ENCODE measurements around the gene PAMR1.

Gene PAMR1

DNA sequence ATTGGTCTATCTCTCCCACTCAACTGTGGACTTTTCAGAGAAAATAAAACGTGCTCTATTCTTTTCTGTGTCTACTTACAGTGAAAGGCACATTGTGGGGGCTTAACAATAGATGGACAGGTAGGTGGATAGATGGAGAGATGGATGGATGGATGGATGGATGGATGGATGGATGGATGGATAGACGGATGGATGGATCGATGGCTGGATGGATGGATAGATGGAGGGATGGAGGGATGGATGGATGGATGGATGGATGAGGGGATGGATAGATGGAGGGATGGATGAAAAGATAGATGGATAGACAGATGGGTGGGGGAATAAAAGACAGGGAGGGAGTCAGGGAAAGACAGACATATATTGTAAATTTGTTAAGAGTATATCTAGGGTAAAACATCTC is 91.8 kb downstream of the PAMR1 start:
- FAIRE-seq, result no peak

GRCh38 chr11:35432464-35432863 is 93.0 kb downstream of the PAMR1 start:
- no peak for FAIRE-seq

- no peak for FAIRE-seq
These were observed 98.3 kb downstream of the PAMR1 start for GRCh38 chr11:35427071-35427470.

GRCh38 chr11:35426351-35426750 is 99.1 kb downstream of the PAMR1 start:
- FAIRE-seq, result no peak

- FAIRE-seq, result no peak
These were observed 99.7 kb downstream of the PAMR1 start for GRCh38 chr11:35425603-35426212.

DNA sequence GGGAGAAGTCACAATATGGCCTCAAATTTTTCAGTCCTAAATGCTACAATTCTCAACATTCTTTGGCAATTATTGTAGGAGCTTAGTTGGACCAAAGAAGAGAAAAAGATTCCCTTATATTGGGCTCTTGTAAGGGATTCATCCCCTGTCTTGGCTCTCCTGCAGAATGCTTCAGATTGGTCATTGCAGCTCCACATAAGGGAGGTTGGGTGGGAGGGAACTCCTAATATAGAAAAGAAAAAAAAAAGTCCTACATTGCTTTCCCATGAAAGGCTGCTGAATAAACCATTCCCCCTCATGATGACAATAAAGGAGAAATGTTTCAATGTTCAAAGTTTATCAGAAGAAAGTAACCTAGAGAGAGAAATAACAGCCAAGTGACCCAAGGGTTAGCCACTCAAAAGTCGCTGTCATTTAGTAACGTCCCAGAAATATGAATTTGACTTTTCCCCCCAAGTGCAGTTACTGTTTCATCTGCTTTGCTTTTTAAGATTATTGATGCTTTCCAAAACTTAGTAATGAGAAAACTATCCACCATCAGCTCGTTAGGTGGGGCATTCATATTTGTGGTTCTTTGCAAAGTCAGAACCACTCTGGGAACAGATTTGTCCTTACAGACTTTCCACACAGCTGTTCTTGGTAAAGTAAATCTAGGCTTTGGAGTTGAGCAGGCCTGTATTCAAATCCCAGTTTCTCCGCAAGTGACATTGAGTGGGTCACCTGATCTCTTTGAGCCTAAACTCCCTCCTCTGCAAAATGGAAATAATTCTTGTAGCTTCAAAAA is 101.1 kb downstream of the PAMR1 start:
- no peak for FAIRE-seq

DNA sequence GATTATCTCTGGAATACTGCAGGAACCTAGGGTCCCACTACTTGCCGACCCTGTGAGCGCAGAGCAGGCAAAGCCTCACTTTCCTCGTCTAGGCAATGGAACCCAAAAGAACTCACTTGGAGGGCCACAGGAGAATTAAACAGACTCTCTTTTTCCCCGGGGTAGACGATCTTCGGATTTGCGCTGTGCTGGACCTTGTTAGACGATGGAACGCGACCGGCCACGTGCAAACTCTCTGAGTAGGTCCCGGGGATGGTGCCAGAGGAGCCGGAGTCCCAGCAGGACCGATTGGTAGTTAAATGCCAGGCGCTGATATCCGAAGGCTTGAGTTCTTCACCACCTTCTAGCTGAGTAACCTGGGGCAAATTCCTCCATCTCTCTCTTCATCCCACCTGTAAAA is 105.0 kb downstream of the PAMR1 start:
- no peak for FAIRE-seq

DNA sequence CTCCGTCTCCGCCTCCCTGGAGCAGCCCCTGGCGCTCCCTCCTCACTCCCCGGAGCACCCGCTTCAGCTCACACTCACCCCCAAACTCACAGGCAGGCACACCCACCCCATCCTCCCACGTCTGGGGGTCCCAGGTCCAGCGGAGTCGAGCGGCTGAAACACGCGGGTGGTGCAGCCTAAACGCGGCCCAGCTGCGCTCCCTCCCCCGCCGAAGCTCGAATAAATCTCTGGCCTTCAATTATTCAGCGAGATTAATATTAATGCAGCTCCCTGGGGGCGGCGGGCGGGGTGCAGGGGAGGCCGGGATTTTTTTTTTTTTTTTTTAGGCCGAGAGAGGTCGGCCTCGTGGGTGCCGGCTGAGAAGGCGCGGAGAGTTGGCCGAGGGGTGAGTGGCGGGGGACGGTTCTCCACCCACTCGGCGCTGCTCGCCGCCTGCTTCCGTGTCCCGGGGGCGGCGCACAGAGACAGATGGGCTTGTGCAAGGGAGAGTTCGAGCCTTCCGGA is 105.5 kb downstream of the PAMR1 start:
- FAIRE-seq, result no peak

- no peak for FAIRE-seq
These were observed 106.1 kb downstream of the PAMR1 start, which contains the start of gene SLC1A2 for GRCh38 chr11:35419184-35419829. Gene SLC1A2, minus strand, starts transcription at chr11:35419558. Its CDS starts 592 bp downstream, at chr11:35418966.

DNA sequence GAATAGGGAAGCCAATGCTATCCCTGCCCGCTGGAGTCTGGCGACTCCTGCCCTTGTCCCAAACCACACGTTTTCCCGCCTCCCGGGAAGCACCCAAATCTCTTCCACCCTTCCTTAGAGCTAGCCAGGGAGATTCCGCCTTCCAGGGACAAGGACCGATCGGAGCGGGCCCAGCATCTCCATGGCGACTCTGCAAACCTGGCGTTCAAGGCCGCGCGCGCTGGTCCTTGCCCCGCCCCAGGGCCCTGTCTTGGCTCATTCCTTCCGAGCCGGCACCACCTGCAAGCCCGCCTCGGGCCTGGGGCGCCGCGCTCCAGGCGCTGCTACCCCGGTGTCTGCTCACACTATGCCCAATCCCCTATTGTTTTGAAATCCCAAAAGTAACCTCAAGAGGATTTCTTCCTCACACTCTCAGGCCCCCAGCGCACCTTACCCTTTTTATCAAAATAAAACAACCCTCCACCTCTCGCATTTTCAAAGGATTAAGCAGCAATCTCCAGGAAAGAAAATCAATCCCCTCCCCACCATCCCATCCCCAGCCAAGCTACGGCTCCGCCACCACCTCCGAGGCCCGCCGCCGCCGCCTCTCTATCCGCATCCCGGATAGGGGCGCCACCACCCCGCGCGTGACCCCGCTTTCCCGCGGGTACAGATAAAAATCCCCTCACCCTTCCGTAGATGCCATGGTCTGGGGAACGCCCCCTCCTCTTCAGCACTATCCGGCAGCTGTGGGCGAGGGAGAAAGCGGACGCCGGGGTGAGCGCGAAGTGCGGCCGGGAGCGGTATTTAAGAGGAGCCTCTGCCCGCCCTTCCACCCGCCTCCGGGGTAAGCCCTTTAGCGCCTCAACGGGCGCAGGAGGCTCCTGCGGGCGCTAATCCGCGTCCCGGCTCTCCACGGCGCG is 106.9 kb downstream of the PAMR1 start:
- FAIRE-seq, result no peak

DNA sequence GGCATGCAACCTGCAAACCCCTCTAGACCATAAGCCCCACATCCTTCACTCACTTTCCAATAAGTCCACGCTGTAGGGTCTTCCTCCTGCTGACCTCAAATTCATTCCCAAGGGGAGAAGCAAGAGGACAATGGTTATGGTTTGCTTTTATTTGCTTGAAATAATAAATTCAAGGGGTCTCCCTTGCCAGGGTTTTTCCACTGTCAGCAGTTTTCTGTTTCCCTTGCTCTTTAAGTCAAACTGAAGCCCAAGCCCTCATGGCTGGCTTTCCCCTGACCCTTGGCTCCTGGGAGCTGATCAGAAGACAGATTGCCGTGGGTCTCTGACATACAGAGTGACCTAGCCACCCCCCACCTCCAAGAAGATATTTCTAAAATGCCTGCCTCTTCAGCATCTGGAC is 109.9 kb downstream of the PAMR1 start:
- no peak for FAIRE-seq

DNA sequence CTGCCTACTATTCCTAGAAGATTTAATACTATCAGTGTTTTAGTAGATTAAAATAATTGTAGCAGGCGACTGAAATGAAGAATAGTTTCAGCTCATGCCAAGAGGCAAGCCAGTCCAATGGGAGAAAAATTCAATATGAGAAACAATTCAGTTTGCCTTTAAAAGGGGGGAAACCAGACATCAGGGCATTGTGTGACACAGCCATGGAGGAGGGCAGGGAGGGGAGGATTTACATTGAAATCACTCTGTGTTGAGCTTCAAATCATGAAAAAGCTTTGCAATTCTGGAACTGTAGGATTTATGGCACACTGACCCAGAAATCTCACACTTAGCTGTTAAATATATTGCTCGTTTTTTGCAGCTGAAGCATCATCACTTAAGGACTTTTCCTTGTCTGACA is 110.6 kb downstream of the PAMR1 start:
- FAIRE-seq, result no peak

- FAIRE-seq, result no peak
These were observed 111.1 kb downstream of the PAMR1 start for GRCh38 chr11:35414311-35414710.

DNA sequence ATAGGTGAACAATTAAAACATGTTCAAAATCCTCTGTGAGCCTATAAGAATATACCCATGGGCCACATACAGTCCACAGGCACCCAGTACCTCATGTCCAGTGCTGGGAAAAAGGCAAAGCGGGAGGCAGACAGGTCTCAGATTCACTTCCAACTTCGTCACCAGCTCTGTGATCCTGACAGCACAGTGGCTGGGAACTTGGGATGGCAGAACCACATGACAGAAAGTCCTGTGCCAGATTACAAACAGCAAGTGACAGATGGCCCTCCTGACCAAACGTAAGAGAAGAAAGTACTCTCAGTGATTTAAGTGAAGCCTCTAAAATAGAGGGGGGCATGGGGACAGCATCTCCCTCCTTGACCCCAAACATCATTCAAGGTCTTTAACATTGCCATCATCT is 111.8 kb downstream of the PAMR1 start:
- no peak for FAIRE-seq

GRCh38 chr11:35412285-35412684 is 113.1 kb downstream of the PAMR1 start:
- no peak for FAIRE-seq

DNA sequence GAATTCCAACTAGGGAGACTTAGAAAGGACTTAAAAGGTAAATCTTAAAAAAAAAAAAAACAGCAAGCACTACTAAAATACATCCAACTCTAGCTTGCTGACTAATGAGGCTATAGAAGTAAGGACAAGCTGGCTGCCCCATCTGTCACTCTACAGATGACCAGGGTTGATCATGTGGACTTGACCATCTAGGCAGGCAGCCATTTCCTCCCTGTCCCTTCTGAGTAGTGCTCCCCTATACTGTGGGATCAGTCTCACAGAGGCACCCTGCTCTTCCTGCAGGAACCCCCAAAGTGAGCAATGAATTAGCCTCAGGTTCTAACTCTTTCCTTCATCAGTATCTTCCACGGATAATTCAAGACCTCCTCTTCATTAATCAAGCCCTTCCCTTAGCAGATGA is 118.4 kb downstream of the PAMR1 start:
- no peak for FAIRE-seq

DNA sequence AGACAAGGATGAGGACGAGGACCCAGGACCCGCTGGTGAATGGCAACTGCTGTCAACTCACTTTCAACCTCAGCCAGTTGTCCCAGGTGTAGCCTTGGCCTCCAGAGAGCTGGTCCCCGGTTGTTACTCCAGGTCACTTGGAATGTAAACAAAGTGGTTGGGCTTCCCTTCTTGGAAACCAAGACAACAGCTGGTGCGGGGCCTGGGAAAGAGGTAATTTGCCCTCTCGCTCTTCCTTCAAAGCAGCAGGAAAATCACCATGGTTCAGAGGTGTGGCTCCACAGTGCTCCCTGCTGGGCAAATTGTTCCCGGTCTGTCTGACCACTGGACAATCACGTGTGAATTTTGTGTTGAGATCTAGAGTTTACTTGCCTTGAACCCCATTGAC is 121.0 kb downstream of the PAMR1 start:
- FAIRE-seq, result no peak

- no peak for FAIRE-seq
These were observed 121.5 kb downstream of the PAMR1 start for GRCh38 chr11:35403765-35404387.

DNA sequence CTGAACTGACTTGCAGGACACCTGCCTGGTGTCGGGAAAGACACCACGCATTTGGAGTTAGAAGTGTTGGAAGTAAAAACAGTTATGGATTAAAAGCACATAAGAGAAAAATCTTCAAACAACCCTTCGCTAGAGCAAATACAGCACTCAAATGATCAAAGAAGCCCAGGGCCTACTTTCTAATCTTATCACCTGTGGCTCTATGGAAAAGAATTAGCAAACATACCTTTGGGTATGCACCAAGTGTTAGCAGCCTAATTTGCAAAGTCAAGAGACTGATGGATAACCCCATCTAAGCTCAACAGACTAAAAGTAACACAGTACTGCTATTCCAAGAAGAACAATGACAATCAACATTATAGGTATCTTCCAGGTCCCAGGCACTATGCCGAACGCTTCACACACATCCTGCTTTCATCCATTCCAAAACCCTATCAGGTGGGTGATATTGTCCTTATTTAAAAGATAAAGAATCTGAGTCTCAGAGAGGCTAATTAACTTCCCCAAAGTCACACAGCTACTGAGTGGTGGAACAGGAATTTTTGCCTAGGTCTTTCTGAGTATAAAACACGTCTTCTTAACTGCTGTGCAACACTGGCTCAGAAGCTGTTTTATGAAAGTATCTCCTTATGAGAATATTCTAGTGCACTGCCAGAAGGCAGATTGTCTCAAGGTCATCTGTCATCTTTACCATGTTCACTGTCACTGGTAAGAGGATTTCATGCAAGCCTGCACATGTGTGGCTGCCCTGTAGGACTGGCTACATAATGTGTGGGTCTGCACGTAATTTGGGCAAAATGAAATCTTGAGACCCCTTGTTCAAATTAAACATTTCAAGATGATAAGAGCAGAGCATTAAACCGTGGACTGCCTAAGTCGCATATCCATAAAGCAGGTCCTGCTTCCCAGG is 122.4 kb downstream of the PAMR1 start:
- no peak for FAIRE-seq

GRCh38 chr11:35398881-35399280 is 126.5 kb downstream of the PAMR1 start:
- FAIRE-seq, result no peak

DNA sequence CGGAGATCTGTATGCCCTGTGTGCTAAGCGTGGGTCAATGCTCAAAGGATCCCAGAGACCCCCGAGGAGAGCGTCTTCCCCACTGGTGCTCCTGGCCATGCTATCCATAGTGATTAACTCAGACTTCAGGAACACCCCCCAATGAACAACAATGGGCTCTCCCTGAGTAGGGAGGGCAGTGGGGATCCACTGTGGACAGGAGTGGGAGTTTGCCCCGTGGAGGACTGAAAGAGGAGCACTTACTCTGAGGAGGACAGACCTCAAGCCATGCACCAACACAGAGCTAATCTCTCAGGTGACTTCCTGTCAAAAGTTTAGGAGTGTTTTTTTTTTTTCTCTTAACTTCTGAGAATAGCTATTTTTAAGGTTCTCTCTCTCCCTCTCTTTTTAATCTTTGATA is 130.5 kb downstream of the PAMR1 start:
- FAIRE-seq, result no peak

All from G401.6 (cell line).